Glutamatergic neuron (in vitro differentiated cells): ENCODE measurements around the gene OLFML3. TPM values are rescaled to one million over a fixed set of nuclear protein-coding genes. Genes with fewer than 3 reads are reported as not detected.

ENCODE experiments used
- DNase-seq: peaks from one replicate; pipeline ENCODE4 v3.0.0; 2022
- H3K27ac Mint-ChIP-seq: one replicate; pipeline ENCODE4 v1.8.0; 2020; ENCODE audit warnings: mild to moderate bottlenecking, mixed read lengths, inconsistent platforms; ENCODE audit not compliant: unreplicated experiment
- H3K27me3 Mint-ChIP-seq: one replicate; pipeline ENCODE4 v1.8.0; 2020; ENCODE audit warnings: mild to moderate bottlenecking, moderate library complexity, mixed read lengths, inconsistent platforms; ENCODE audit not compliant: unreplicated experiment
- H3K36me3 Mint-ChIP-seq: one replicate; pipeline ENCODE4 v1.8.0; 2020; ENCODE audit warnings: mild to moderate bottlenecking, mixed read lengths, inconsistent platforms; ENCODE audit not compliant: unreplicated experiment
- H3K4me1 Mint-ChIP-seq: one replicate; pipeline ENCODE4 v1.8.0; 2020; ENCODE audit warnings: mild to moderate bottlenecking, low read depth, mixed read lengths, inconsistent platforms; ENCODE audit not compliant: unreplicated experiment
- H3K4me3 Mint-ChIP-seq: one replicate; pipeline ENCODE4 v1.8.0; 2020; ENCODE audit warnings: mild to moderate bottlenecking, mixed read lengths, inconsistent platforms; ENCODE audit not compliant: unreplicated experiment
- H3K9me3 Mint-ChIP-seq: one replicate; pipeline ENCODE4 v1.8.0; 2020; ENCODE audit warnings: mild to moderate bottlenecking, moderate library complexity, mixed read lengths, inconsistent platforms; ENCODE audit not compliant: unreplicated experiment
- CTCF ChIP-seq: fragments of 200-600 bp; sonication (generic); IDR thresholded peaks from one replicate; pipeline ENCODE4 v1.5.0; 2021; ENCODE audit not compliant: partially characterized antibody, unreplicated experiment
- total RNA-seq: library from RNA; stranded (reverse); fragmentation: NEBNext Ultra II Directional; extraction: Animal tissue kit (Norgen Biotek cat#: 25700); gene quantifications from one replicate; pipeline ENCODE4 v1.2.1, GENCODE V29; 2021; ENCODE audit not compliant: unreplicated experiment

Gene OLFML3
- total RNA-seq, 1 donor from 2014 or later: 2.9 TPM

GRCh38 chr1:113987259-113987658, 8.0 kb downstream of the OLFML3 start:
- Mint-ChIP-seq H3K36me3 (no peaks in the 10 kb centered on the region), H3K9me3 (peaks cover 3% of the 10 kb centered on the region), H3K4me3 (no peak overlapping the region), H3K27ac (no peak overlapping the region), H3K4me1 (peaks cover 10% of the 10 kb centered on the region), H3K27me3 (peaks cover 11% of the 10 kb centered on the region)
- DNase-seq: no peak
- no peak for TF ChIP-seq CTCF

DNA sequence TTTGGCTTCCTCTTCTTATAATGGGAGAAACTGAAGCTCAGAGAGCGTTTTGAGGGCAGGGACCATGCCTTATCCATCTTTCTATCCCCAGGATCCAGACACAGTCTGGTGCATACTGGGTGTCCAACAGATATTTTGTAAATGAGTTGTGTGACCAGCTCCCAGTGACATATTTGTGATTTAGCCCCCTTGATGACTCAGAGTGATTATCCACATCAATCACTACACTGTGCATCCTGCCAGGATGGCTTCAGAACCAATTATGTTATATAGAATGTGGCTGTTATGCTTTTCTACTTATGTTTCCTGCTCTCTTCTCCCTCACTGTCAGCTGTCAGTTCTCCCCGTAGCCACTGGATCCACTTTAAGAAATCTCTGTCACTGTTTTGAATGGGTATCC, 11.3 kb downstream of the OLFML3 start:
- TF ChIP-seq CTCF: no peak
- DNase-seq: no peak
- H3K9me3 Mint-ChIP-seq: peaks cover 10% of the 10 kb centered on the region
- no peaks in the 10 kb centered on the region for H3K4me1 Mint-ChIP-seq
- peaks cover 21% of the 10 kb centered on the region for H3K36me3 Mint-ChIP-seq
- no peak overlapping the region for H3K4me3 Mint-ChIP-seq
- H3K27me3 Mint-ChIP-seq: peaks cover 4% of the 10 kb centered on the region
- no peak overlapping the region for H3K27ac Mint-ChIP-seq

DNA sequence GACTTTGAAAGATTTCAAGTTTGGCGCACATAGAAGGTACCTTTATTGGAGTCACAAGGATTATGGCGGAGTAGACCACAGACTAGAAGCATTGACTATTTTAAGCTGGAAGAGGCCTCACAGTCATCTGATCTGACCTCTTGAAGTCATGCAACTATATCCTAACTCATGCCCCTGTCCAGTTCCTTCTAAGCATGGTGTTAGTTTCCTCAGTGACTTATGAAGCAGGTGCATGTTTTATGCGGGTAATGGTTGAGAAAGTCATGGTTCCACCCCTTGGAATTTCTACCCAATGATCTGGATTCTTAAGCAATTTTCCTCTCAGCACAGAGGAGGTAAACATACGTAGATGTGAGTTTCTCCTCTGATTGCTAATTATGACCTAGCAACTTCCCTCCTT, 11.7 kb downstream of the OLFML3 start:
- H3K4me3 Mint-ChIP-seq: no peak overlapping the region
- TF ChIP-seq CTCF: no peak
- H3K36me3 Mint-ChIP-seq: peaks cover 21% of the 10 kb centered on the region
- peaks cover 4% of the 10 kb centered on the region for H3K27me3 Mint-ChIP-seq
- H3K4me1 Mint-ChIP-seq: no peaks in the 10 kb centered on the region
- no peak for DNase-seq
- H3K27ac Mint-ChIP-seq: no peak overlapping the region
- peaks cover 10% of the 10 kb centered on the region for H3K9me3 Mint-ChIP-seq

DNA sequence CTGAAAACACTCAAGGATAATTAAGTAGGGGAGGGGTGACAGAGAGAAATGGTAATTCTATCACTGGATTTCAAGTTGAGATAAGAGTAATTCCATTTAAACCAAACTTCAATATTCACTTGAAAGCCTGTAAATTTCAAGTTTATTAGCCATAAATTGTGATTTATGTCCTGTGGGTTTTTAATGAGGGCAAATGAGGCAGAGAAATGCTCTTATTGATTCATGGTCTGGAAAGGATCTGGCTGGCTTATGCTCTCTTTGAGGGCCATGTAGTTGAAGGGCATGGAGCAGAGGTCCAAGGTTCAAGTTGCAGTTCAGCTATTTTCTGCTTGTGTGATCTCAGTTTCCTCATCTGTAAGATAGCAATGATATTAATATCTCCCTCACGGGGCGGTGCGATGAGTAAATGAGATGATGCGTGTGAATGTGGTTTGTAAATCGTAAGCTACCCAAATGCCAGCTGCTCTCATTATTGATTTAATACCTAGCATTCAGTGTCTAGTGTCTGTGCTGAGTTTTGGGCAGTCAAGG, 12.3 kb downstream of the OLFML3 start:
- Mint-ChIP-seq H3K27me3 (peaks cover 4% of the 10 kb centered on the region), H3K36me3 (peaks cover 21% of the 10 kb centered on the region)

DNA sequence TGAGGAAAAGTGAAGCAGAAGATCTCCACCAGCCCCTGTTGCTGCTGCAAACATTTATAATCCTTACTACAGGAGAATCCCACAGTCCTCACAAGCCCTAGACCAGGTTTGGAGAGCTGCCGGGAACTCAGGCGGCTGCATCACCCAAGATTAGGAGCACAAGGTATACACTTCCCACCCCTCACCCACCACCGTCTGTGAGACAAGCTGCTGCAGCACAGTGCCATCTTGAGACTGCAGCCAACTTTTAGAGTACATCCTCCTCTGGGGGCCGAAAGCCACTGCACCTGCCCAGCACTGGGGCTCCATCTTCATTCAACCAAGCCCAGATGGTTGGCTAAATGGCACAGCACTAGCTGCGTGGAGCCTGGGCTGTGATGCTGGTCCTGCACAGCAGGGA, 13.8 kb downstream of the OLFML3 start:
- TF ChIP-seq CTCF: no peak

More for the DNA sequence above, 12.3 kb downstream of the OLFML3 start:
- no peak for DNase-seq
- no peak overlapping the region for H3K4me3 Mint-ChIP-seq
- no peaks in the 10 kb centered on the region for H3K4me1 Mint-ChIP-seq
- peaks cover 11% of the 10 kb centered on the region for H3K9me3 Mint-ChIP-seq
- no peak overlapping the region for H3K27ac Mint-ChIP-seq
- TF ChIP-seq CTCF: no peak

More for the DNA sequence above, 13.8 kb downstream of the OLFML3 start:
- H3K36me3 Mint-ChIP-seq: peaks cover 21% of the 10 kb centered on the region
- no peaks in the 10 kb centered on the region for H3K4me1 Mint-ChIP-seq
- H3K27ac Mint-ChIP-seq: no peak overlapping the region
- H3K27me3 Mint-ChIP-seq: peaks cover 4% of the 10 kb centered on the region
- H3K9me3 Mint-ChIP-seq: peaks cover 9% of the 10 kb centered on the region
- no peak overlapping the region for H3K4me3 Mint-ChIP-seq
- no peak for DNase-seq
